Measurements from ENCODE around the gene HOXB13. TPM values are rescaled to one million over a fixed set of nuclear protein-coding genes. Genes with fewer than 3 reads are reported as not detected.

HOXB13 gene
- polyA plus RNA-seq, 1 donor from 2014 or later, result not detected

GRCh38 chr17:48752399-48753288, 24.1 kb upstream of the HOXB13 start:
- Histone ChIP-seq H3K27me3 (ENCODE audit: insufficient read depth, low read depth, low read length) (peaks cover 100% of the 10 kb centered on the region), H4K20me1 (ENCODE audit: insufficient read depth) (no peaks in the 10 kb centered on the region), H3K4me3 (ENCODE audit: low read length) (no peak overlapping the region), H3K27ac (ENCODE audit: low read length) (no peak overlapping the region), H3F3A (ENCODE audit: insufficient read depth, low read length, poor library complexity, severe bottlenecking) (no peaks in the 10 kb centered on the region), H3K9ac (ENCODE audit: low read length) (no peak overlapping the region), H3K9me3 (ENCODE audit: low read length) (no peaks in the 10 kb centered on the region), H3K9me2 (ENCODE audit: insufficient read depth, low read length) (no peaks in the 10 kb centered on the region), H3K36me3 (ENCODE audit: insufficient read depth, low read length) (no peaks in the 10 kb centered on the region), H2AFZ (ENCODE audit: low read depth, low read length) (no peak overlapping the region), H3K79me2 (replicated peaks; ENCODE audit: insufficient read depth, low read length) (no peaks in the 10 kb centered on the region), H3K4me2 (ENCODE audit: low read length) (no peak overlapping the region)
- TF ChIP-seq SMC3 (conservative IDR thresholded peaks at IDR 0.05; ENCODE audit: poor library complexity) (no peak), POLR2AphosphoS5 (IDR thresholded peaks at IDR 0.05) (no peak), CTCF (IDR thresholded peaks at IDR 0.05; ENCODE audit: poor library complexity, severe bottlenecking) (no peak), MXI1 (conservative IDR thresholded peaks at IDR 0.05; ENCODE audit: poor library complexity, severe bottlenecking) (no peak), RAD21 (conservative IDR thresholded peaks at IDR 0.05) (no peak), EZH2 (IDR thresholded peaks at IDR 0.05; ENCODE audit: borderline replicate concordance, insufficient read depth, low read length, poor library complexity, severe bottlenecking) (no peak), EP300 (conservative IDR thresholded peaks at IDR 0.05; ENCODE audit: poor library complexity, severe bottlenecking) (no peak), REST (IDR thresholded peaks at IDR 0.05; ENCODE audit: borderline replicate concordance) (no peak), TAF1 (IDR thresholded peaks at IDR 0.05; ENCODE audit: low read depth) (no peak)

GRCh38 chr17:48751733-48752398, 23.3 kb upstream of the HOXB13 start:
- TF ChIP-seq EZH2 (IDR thresholded peaks at IDR 0.05; ENCODE audit: borderline replicate concordance, insufficient read depth, low read length, poor library complexity, severe bottlenecking) (no peak), CTCF (IDR thresholded peaks at IDR 0.05; ENCODE audit: poor library complexity, severe bottlenecking) (no peak), EP300 (conservative IDR thresholded peaks at IDR 0.05; ENCODE audit: poor library complexity, severe bottlenecking) (no peak), MXI1 (conservative IDR thresholded peaks at IDR 0.05; ENCODE audit: poor library complexity, severe bottlenecking) (no peak), SMC3 (conservative IDR thresholded peaks at IDR 0.05; ENCODE audit: poor library complexity) (no peak), TAF1 (IDR thresholded peaks at IDR 0.05; ENCODE audit: low read depth) (no peak), REST (IDR thresholded peaks at IDR 0.05; ENCODE audit: borderline replicate concordance) (no peak)
- H3K4me2 ChIP-seq (ENCODE audit: low read length), result no peak overlapping the region

More at GRCh38 chr17:48751733-48752398, 23.3 kb upstream of the HOXB13 start:
- H3K9ac ChIP-seq (ENCODE audit: low read length), result no peak overlapping the region
- no peaks in the 10 kb centered on the region for H4K20me1 ChIP-seq (ENCODE audit: insufficient read depth)
- no peaks in the 10 kb centered on the region for H3F3A ChIP-seq (ENCODE audit: insufficient read depth, low read length, poor library complexity, severe bottlenecking)
- peaks cover 100% of the 10 kb centered on the region for H3K27me3 ChIP-seq (ENCODE audit: insufficient read depth, low read depth, low read length)
- H3K79me2 ChIP-seq (replicated peaks; ENCODE audit: insufficient read depth, low read length), result no peaks in the 10 kb centered on the region
- H3K9me2 ChIP-seq (ENCODE audit: insufficient read depth, low read length), result no peaks in the 10 kb centered on the region
- H3K27ac ChIP-seq (ENCODE audit: low read length), result no peak overlapping the region
- H2AFZ ChIP-seq (ENCODE audit: low read depth, low read length), result no peak overlapping the region
- H3K9me3 ChIP-seq (ENCODE audit: low read length), result no peaks in the 10 kb centered on the region
- no peak overlapping the region for H3K4me3 ChIP-seq (ENCODE audit: low read length)
- H3K36me3 ChIP-seq (ENCODE audit: insufficient read depth, low read length), result no peaks in the 10 kb centered on the region

Data from neural cell (in vitro differentiated cells).